NT2/D1 (cell line): ENCODE measurements around the gene RNF180.
"Not testable (repeated sequence)": the region's sequence is repeated elsewhere in the genome, so short reads cannot be mapped to it uniquely, and the experiment has no call there.

Experiments used
- DNase-seq: peaks from one replicate; pipeline ENCODE4 v3.0.0-alpha.2; 2011; ENCODE audit warnings: low read depth, low spot score
- H3K27me3 ChIP-seq: 2 replicates; pipeline ENCODE4 v1.6.0; 2011; ENCODE audit warnings: mild to moderate bottlenecking; ENCODE audit not compliant: insufficient read length, insufficient read depth
- H3K36me3 ChIP-seq: 2 replicates; pipeline ENCODE4 v1.6.1; 2011; ENCODE audit warnings: mild to moderate bottlenecking, low read length, mixed read lengths; ENCODE audit not compliant: insufficient read depth, insufficient read length
- H3K4me1 ChIP-seq: 2 replicates; pipeline ENCODE4 v1.5.1; 2011; ENCODE audit not compliant: insufficient read depth, insufficient read length
- H3K4me3 ChIP-seq: 2 replicates; pipeline ENCODE4 v1.5.1; 2011; ENCODE audit warnings: low read depth; ENCODE audit not compliant: insufficient read length
- H3K9ac ChIP-seq: 2 replicates; pipeline ENCODE4 v1.6.0; 2011; ENCODE audit warnings: low read depth; ENCODE audit not compliant: insufficient read length
- H3K9me3 ChIP-seq: 2 replicates; pipeline ENCODE4 v1.5.1; 2011; ENCODE audit warnings: mild to moderate bottlenecking, low read length; ENCODE audit not compliant: insufficient read depth
- SUZ12 ChIP-seq: IDR thresholded peaks from 2 replicates; pipeline ENCODE4 v1.6.1; 2011; ENCODE audit not compliant: insufficient read length, insufficient read depth; ENCODE audit errors: extremely low read depth
- YY1 ChIP-seq: IDR thresholded peaks from 2 replicates; pipeline ENCODE4 v1.6.1; 2011; ENCODE audit not compliant: insufficient read length, insufficient read depth
- ZNF274 ChIP-seq: IDR thresholded peaks from 2 replicates; pipeline ENCODE4 v1.6.1; 2011; ENCODE audit warnings: mild to moderate bottlenecking, low read depth, low read length

The RNF180 gene

DNA sequence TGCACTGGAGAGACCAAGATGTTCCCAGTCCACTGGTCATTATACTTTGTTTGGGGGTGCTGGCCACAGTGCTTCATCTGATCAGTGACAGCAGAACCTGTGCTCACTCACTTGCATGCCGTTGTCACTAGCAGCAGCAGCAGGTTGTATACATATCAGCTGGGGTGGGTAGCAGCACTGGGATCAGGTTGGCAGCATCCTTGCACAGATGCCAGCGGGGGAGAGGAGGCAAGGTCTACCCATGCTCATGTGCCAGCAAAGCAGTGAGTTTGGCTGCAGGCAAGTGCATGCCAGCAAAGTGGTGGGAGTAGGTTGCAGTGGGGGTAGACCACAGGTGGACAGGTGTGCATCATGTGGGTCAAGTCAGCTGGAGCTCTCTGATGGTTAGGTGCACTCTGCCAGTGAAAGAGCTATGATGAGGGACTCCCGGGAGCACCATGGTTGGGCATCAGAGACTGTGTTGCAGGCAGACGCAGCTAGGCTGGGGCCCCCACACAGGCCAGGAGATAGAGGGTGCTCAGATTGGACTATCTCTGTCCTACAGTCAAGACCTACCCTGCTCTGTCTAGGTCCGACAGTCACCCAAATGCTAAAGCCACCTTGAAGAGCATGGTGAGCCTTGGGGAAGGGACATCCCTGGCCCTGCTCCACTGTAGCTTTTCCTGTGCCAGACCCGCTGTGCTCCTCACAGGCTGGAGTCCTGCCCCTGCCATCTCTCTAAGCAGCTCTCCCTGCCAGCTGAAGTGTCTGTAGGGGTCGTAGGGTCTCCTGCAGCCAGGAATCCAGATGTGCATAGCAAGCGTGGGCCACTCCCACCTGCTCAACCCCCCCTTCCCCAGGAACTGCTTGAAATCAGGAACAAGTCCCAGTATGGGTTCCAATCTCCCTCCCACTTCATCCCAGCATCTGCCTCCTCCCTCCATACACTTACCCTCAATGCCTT, 119.8 kb downstream of the RNF180 start:
- Histone ChIP-seq H3K27me3 (no peaks in the 10 kb centered on the region), H3K36me3 (no peaks in the 10 kb centered on the region), H3K4me3 (no peak overlapping the region), H3K9ac (no peak overlapping the region), H3K9me3 (no peaks in the 10 kb centered on the region), H3K4me1 (no peaks in the 10 kb centered on the region)
- TF ChIP-seq SUZ12 (no peak), ZNF274 (no peak), YY1 (no peak)
- DNase-seq: no peak

DNA sequence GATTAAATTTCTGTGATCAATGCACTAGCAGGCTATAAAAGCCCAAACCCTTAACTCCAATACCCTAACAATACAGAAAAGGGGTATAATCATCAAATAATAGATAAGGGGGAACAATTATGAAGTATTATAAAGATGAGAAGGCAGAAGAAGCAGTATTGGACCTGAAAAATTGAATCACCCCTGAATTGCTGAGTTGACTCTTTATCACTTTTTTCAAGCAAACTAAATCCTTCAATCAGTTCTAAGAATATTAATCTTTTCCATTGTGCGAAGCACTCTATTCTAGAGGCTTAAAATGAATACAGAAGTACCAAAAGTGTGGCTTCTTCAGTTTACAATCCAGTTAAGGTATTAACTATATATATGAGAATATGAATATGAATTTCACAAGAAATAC, 120.7 kb downstream of the RNF180 start:
- no peak for TF ChIP-seq ZNF274
- no peak for TF ChIP-seq SUZ12
- TF ChIP-seq YY1: no peak

DNA sequence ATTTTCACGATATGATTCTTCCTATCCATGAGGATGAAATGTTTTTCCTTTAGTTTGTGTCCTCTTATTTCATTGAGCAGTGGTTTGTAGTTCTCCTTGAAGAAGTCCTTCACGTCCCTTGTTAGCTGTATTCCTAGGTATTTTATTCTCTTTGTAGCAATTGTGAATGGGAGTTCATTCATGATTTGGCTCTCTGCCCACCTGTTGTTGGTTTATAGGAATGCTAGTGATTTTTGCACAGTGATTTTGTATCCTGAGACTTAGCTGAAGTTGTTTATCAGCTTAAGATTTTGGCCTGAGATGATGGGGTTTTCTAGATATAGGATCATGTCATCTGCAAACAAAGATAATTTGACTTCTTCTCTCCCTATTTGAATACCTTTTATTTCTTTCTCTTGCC, 122.9 kb downstream of the RNF180 start:
- not testable (repeated sequence) for H3K4me1 ChIP-seq, H3K27me3 ChIP-seq, H3K4me3 ChIP-seq, H3K9ac ChIP-seq, DNase-seq, H3K36me3 ChIP-seq, H3K9me3 ChIP-seq

More for the DNA sequence above, 120.7 kb downstream of the RNF180 start:
- DNase-seq: no peak
- Histone ChIP-seq H3K4me3 (no peak overlapping the region), H3K9me3 (no peaks in the 10 kb centered on the region), H3K27me3 (no peaks in the 10 kb centered on the region), H3K36me3 (no peaks in the 10 kb centered on the region), H3K9ac (no peak overlapping the region), H3K4me1 (no peaks in the 10 kb centered on the region)

DNA sequence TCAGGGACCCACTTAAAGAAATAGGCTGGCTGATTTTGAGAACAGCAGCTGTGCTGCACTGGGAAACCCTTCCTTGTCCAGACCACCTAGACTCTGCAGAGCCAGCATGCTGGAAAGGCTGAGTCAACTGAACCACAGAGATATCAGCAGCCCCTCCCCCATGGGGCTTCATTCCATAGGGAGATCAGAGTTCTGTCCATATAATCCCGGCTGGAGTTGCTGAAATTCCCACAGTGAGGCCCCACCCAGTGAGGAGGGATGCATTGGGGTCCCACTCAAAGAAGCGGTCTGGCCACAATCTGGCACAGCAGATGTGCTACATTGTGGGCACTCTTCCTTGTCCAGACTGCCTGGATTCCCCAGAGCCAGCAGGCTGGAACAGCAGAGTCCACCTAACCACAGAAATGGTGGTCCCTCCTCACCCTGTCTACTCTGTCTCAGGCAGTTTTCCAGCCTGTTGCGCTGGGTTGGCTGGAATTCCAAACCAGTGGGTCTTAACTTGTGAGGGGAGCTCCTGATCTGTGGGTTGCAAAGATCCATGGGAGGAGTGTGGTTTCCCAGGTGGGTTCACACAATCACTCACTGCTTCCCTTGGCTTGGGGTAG, 127.1 kb downstream of the RNF180 start:
- no peak for DNase-seq
- Histone ChIP-seq H3K36me3 (no peaks in the 10 kb centered on the region), H3K9ac (no peak overlapping the region), H3K27me3 (no peaks in the 10 kb centered on the region), H3K4me1 (no peaks in the 10 kb centered on the region), H3K4me3 (no peak overlapping the region), H3K9me3 (no peaks in the 10 kb centered on the region)
- no peak for TF ChIP-seq YY1
- TF ChIP-seq ZNF274: no peak
- no peak for TF ChIP-seq SUZ12

DNA sequence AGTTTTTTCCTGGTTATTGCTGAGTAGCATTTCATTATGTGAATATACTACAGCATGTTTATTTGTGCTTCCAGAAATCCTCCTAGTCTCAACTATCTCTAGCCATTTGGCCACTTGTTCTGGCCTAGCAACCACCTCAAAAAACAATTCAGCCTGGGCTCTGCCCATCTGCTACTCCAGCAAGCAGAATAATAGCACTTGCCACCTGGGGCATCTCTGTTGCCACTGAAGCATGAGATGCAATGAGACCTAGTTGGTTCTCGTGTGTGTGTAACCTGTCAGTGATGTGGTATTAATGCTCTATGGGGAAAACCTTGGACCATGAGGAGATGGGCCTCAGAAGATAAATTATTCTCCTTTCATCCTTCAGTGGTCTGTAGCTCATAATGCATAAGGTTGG, 129.5 kb downstream of the RNF180 start:
- no peaks in the 10 kb centered on the region for H3K27me3 ChIP-seq
- no peaks in the 10 kb centered on the region for H3K9me3 ChIP-seq
- no peak for DNase-seq
- H3K4me3 ChIP-seq: no peak overlapping the region
- TF ChIP-seq ZNF274 (no peak), YY1 (no peak), SUZ12 (no peak)
- H3K9ac ChIP-seq: no peak overlapping the region
- no peaks in the 10 kb centered on the region for H3K4me1 ChIP-seq
- H3K36me3 ChIP-seq: no peaks in the 10 kb centered on the region

DNA sequence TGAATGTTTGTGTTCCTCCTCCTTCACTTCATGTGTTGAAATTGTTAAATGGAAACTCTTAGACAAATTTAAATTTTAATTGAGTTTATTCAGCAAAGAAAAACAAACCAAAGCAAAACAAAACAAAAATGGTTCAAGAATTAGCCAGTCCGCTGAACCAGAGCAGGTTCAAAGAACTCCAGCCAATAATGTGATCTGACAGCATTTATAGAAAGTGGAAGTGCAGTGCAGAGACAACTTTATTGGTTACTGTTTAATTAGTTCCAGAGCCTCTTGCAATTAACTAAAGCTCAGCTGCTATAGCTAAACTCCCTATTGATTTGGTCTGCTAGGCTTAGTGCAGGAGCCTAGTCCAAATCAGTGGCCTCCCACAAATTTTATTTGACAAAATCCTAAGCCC, 132.9 kb downstream of the RNF180 start:
- H3K4me1 ChIP-seq: no peaks in the 10 kb centered on the region
- no peaks in the 10 kb centered on the region for H3K9me3 ChIP-seq
- H3K27me3 ChIP-seq: no peaks in the 10 kb centered on the region
- no peak for DNase-seq
- TF ChIP-seq ZNF274: no peak
- TF ChIP-seq YY1: no peak
- TF ChIP-seq SUZ12: no peak
- no peak overlapping the region for H3K4me3 ChIP-seq
- H3K36me3 ChIP-seq: no peaks in the 10 kb centered on the region
- H3K9ac ChIP-seq: no peak overlapping the region

DNA sequence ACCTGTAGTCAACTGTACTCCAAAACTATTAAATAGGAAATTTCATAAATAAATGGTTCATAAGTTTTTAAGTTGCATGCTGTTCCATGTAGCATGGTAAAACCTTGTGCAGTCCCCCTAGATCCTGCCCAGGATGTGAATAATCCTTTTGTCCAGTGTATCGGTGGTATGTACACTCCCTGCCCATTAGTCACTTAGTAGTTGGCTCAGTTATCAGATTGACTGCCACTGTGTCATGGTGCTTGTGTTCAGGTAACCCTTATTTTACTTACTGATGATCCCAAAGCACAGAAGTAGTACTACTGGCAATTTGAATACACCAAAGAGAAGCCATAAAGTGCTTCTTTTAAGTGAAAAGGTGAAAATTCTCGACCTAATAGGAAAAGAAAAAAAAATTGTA, 134.2 kb downstream of the RNF180 start:
- H3K36me3 ChIP-seq: no peaks in the 10 kb centered on the region
- H3K9ac ChIP-seq: no peak overlapping the region
- H3K27me3 ChIP-seq: no peaks in the 10 kb centered on the region
- no peaks in the 10 kb centered on the region for H3K4me1 ChIP-seq
- no peaks in the 10 kb centered on the region for H3K9me3 ChIP-seq
- DNase-seq: no peak
- TF ChIP-seq YY1 (no peak), SUZ12 (no peak), ZNF274 (no peak)
- no peak overlapping the region for H3K4me3 ChIP-seq
